Fibroblast of lung (primary cell): ENCODE results near the gene CCDC174. TPM values are rescaled to one million over a fixed set of nuclear protein-coding genes. Genes with fewer than 3 reads are reported as not detected.

Experiments
- DNase-seq, 2 donors: peaks; one replicate each; pipeline versions ENCODE4 v3.0.0 to v3.0.0-alpha.2; 2010; ENCODE audit warnings: low read depth in 2 of 2
- H2AFZ ChIP-seq: 2 replicates; pipeline ENCODE4 v1.5.1; 2012; ENCODE audit warnings: low read length, control low read depth, inconsistent platforms
- H3K27ac ChIP-seq: 2 replicates; pipeline ENCODE4 v1.5.1; 2011; ENCODE audit warnings: low read length, control low read depth; ENCODE audit not compliant: insufficient read depth
- H3K27me3 ChIP-seq: 2 replicates; pipeline ENCODE4 v1.5.1; 2011; ENCODE audit warnings: mild to moderate bottlenecking, low read length; ENCODE audit not compliant: control insufficient read depth, insufficient read depth
- H3K36me3 ChIP-seq: 2 replicates; pipeline ENCODE4 v1.5.1; 2011; ENCODE audit warnings: low read length; ENCODE audit not compliant: control insufficient read depth, insufficient read depth
- H3K4me1 ChIP-seq: 2 replicates; pipeline ENCODE4 v1.5.1; 2011; ENCODE audit warnings: low read length; ENCODE audit not compliant: control insufficient read depth, insufficient read depth; ENCODE audit errors: extremely low read depth
- H3K4me2 ChIP-seq: 2 replicates; pipeline ENCODE4 v1.5.1; 2011; ENCODE audit warnings: low read length, control low read depth; ENCODE audit not compliant: insufficient read depth; ENCODE audit errors: extremely low read depth
- H3K4me3 ChIP-seq, 4 experiments: fragments of 200-600 bp in 1 of 4; sonication (generic) in 1 of 4; replicated peaks in 1 of 4; 2 replicates each; pipeline ENCODE4 v1.5.1; 2011 to 2016; ENCODE audit warnings: low read length in 4 of 4, low read depth in 3 of 4, mild to moderate bottlenecking in 3 of 4, control low read depth in 2 of 4, inconsistent platforms in 1 of 4, mixed read lengths in 1 of 4; ENCODE audit not compliant: insufficient read depth in 1 of 4; ENCODE audit errors: control extremely low read depth in 1 of 4
- H3K79me2 ChIP-seq: 2 replicates; pipeline ENCODE4 v1.5.1; 2012; ENCODE audit warnings: mild to moderate bottlenecking, low read length, inconsistent platforms; ENCODE audit not compliant: control insufficient read depth, insufficient read depth
- H3K9ac ChIP-seq: 2 replicates; pipeline ENCODE4 v1.5.1; 2011; ENCODE audit warnings: mild to moderate bottlenecking, low read length, control low read depth; ENCODE audit not compliant: insufficient read depth
- H3K9me3 ChIP-seq: 2 replicates; pipeline ENCODE4 v1.5.1; 2012; ENCODE audit warnings: low read depth, low read length; ENCODE audit not compliant: control insufficient read depth, insufficient read depth
- H4K20me1 ChIP-seq: 2 replicates; pipeline ENCODE4 v1.5.1; 2011; ENCODE audit warnings: low read length; ENCODE audit not compliant: control insufficient read depth, insufficient read depth; ENCODE audit errors: extremely low read depth
- CTCF ChIP-seq, 2 donors: IDR thresholded peaks in 1 of 2; conservative IDR thresholded peaks in 1 of 2; 1 replicate in 1 of 2; 2 replicates in 1 of 2; pipeline ENCODE4 v1.5.1; 2011 to 2012; ENCODE audit warnings: low read length in 2 of 2, control low read depth in 1 of 2, inconsistent platforms in 1 of 2, low read depth in 1 of 2, mild to moderate bottlenecking in 1 of 2
- EZH2 ChIP-seq: IDR thresholded peaks from 2 replicates; pipeline ENCODE4 v1.5.1; 2012; ENCODE audit warnings: low read length, control low read depth, mild to moderate bottlenecking; ENCODE audit errors: missing control alignments
- polyA plus RNA-seq, 2 donors: library from polyadenylated mRNA; depleted of rRNA in 1 of 2; stranded (reverse) in 1 of 2; unstranded in 1 of 2; fragments of >200 nt; gene quantifications; 2 replicates each; pipeline ENCODE4 v1.2.1, GENCODE V29; 2011 to 2012; ENCODE audit warnings: missing spikeins in 1 of 2
- total RNA-seq: library from RNA; depleted of rRNA; stranded (reverse); fragments of >200 nt; gene quantifications from 2 replicates; pipeline ENCODE4 v1.2.1, GENCODE V29; 2014

CCDC174 gene
- total and polyA plus RNA-seq, 2 donors (not counting 1 experiment from before 2014, with no cell fraction given), result 12.7 to 14.4 TPM

GRCh38 chr3:14680115-14680514, 28.6 kb downstream of the CCDC174 start:
- no peak overlapping the region for H3K27ac ChIP-seq
- no peaks in the 10 kb centered on the region for H3K4me1 ChIP-seq
- no peaks in the 10 kb centered on the region for H3K79me2 ChIP-seq
- no peak overlapping the region for H3K4me2 ChIP-seq
- no peak for TF ChIP-seq EZH2
- TF ChIP-seq CTCF (conservative IDR thresholded peaks at IDR 0.05 in 1 of 2, IDR thresholded peaks at IDR 0.05 in 1 of 2; ENCODE audit: low read depth in 1 of 2, low read length in 2 of 2), result no peak
- DNase-seq, result no peak
- no peaks in the 10 kb centered on the region for H3K9me3 ChIP-seq
- H3K9ac ChIP-seq, result no peak overlapping the region
- H4K20me1 ChIP-seq, result no peaks in the 10 kb centered on the region
- H3K4me3 ChIP-seq, result no peak overlapping the region
- H3K36me3 ChIP-seq, result no peaks in the 10 kb centered on the region
- no peaks in the 10 kb centered on the region for H3K27me3 ChIP-seq
- no peak overlapping the region for H2AFZ ChIP-seq

- Histone ChIP-seq H3K79me2 (no peaks in the 10 kb centered on the region), H3K27me3 (no peaks in the 10 kb centered on the region), H3K9ac (no peak overlapping the region), H3K4me3 (no peak overlapping the region), H3K36me3 (no peaks in the 10 kb centered on the region), H3K4me2 (no peak overlapping the region), H3K27ac (no peak overlapping the region), H3K9me3 (no peaks in the 10 kb centered on the region), H4K20me1 (no peaks in the 10 kb centered on the region), H2AFZ (no peak overlapping the region), H3K4me1 (no peaks in the 10 kb centered on the region)
- peak; percentile 8 to 26 for DNase-seq
- TF ChIP-seq EZH2 (no peak), CTCF (conservative IDR thresholded peaks at IDR 0.05 in 1 of 2, IDR thresholded peaks at IDR 0.05 in 1 of 2; ENCODE audit: low read depth in 1 of 2, low read length in 2 of 2) (no peak)
These were observed 29.2 kb downstream of the CCDC174 start for GRCh38 chr3:14680716-14681115.

GRCh38 chr3:14684447-14684846, 32.9 kb downstream of the CCDC174 start:
- Histone ChIP-seq H3K27me3 (no peaks in the 10 kb centered on the region), H3K79me2 (no peaks in the 10 kb centered on the region), H3K4me1 (no peaks in the 10 kb centered on the region), H3K9ac (no peak overlapping the region), H4K20me1 (no peaks in the 10 kb centered on the region), H3K9me3 (no peaks in the 10 kb centered on the region), H2AFZ (no peak overlapping the region), H3K4me2 (no peak overlapping the region), H3K27ac (no peak overlapping the region), H3K36me3 (no peaks in the 10 kb centered on the region), H3K4me3 (no peak overlapping the region)
- DNase-seq, result no peak
- TF ChIP-seq CTCF (conservative IDR thresholded peaks at IDR 0.05 in 1 of 2, IDR thresholded peaks at IDR 0.05 in 1 of 2; ENCODE audit: low read depth in 1 of 2, low read length in 2 of 2), result no peak
- TF ChIP-seq EZH2, result no peak
